ENCODE measurements around the gene DHX29. TPM values are rescaled to one million over a fixed set of nuclear protein-coding genes. Genes with fewer than 3 reads are reported as not detected.

Gene DHX29
- total RNA-seq, 1 donor from 2014 or later, result 22.2 TPM

DNA sequence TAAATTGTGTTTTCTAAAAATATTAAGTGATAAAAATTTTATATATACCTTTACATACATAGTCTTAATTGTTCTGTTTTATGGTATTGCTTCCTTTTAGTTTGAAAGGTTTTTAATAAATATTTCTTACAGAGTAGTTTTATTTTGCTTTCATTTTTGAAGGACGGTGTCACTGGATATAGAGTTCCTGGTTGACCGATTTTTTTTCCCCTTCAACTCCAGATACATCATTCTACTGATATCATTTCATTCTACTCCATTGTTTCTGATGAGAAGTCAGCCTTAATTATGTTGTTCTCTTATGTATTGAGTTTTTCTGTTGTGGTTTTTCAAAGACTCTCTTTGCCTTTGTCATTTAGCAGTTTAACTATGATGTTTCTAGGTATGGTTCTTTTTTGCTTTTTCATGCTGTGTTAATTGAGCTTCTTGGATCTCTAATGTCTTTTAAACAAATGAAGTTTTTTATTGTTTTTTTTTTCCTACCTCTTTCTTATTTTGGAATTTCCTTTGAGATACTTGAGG, 30.7 kb upstream of the DHX29 start:
- intact Hi-C loops (cut with DNase I), result no loop called here
- H3K4me3 ChIP-seq, result no peak overlapping the region
- H3K27me3 ChIP-seq (ENCODE audit: low read depth), result no peaks in the 10 kb centered on the region
- TF ChIP-seq, protein P1, sequence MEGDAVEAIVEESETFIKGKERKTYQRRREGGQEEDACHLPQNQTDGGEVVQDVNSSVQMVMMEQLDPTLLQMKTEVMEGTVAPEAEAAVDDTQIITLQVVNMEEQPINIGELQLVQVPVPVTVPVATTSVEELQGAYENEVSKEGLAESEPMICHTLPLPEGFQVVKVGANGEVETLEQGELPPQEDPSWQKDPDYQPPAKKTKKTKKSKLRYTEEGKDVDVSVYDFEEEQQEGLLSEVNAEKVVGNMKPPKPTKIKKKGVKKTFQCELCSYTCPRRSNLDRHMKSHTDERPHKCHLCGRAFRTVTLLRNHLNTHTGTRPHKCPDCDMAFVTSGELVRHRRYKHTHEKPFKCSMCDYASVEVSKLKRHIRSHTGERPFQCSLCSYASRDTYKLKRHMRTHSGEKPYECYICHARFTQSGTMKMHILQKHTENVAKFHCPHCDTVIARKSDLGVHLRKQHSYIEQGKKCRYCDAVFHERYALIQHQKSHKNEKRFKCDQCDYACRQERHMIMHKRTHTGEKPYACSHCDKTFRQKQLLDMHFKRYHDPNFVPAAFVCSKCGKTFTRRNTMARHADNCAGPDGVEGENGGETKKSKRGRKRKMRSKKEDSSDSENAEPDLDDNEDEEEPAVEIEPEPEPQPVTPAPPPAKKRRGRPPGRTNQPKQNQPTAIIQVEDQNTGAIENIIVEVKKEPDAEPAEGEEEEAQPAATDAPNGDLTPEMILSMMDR (IDR thresholded peaks at IDR 0.05), result no peak
- H3K9me3 ChIP-seq, result no peaks in the 10 kb centered on the region
- DNase-seq (no peak), ATAC-seq (no peak)
- H3K4me1 ChIP-seq, result no peaks in the 10 kb centered on the region
- peaks cover 43% of the 10 kb centered on the region for H3K36me3 ChIP-seq
- no peak overlapping the region for H3K27ac ChIP-seq

GRCh38 chr5:55333811-55334210, 26.3 kb upstream of the DHX29 start:
- no peak overlapping the region for H3K4me3 ChIP-seq
- H3K27me3 ChIP-seq (ENCODE audit: low read depth), result no peaks in the 10 kb centered on the region
- TF ChIP-seq, protein P1 (IDR thresholded peaks at IDR 0.05), result no peak
- H3K27ac ChIP-seq, result no peak overlapping the region
- DNase-seq, result no peak
- intact Hi-C loops (cut with DNase I), result no loop called here
- no peaks in the 10 kb centered on the region for H3K4me1 ChIP-seq
- peaks cover 41% of the 10 kb centered on the region for H3K36me3 ChIP-seq
- ATAC-seq, result no peak
- no peaks in the 10 kb centered on the region for H3K9me3 ChIP-seq

GRCh38 chr5:55333017-55333416, 25.5 kb upstream of the DHX29 start:
- intact Hi-C loops (cut with DNase I), result no loop called here
- H3K36me3 ChIP-seq, result peaks cover 49% of the 10 kb centered on the region
- ATAC-seq, result no peak

GRCh38 chr5:55331321-55331720, 23.8 kb upstream of the DHX29 start:
- H3K4me3 ChIP-seq, result no peak overlapping the region
- ATAC-seq (no peak), DNase-seq (no peak)
- peaks cover 4% of the 10 kb centered on the region for H3K4me1 ChIP-seq
- H3K36me3 ChIP-seq, result peaks cover 62% of the 10 kb centered on the region
- no peak overlapping the region for H3K27ac ChIP-seq
- intact Hi-C loops (cut with DNase I), result no loop called here
- H3K27me3 ChIP-seq (ENCODE audit: low read depth), result no peaks in the 10 kb centered on the region
- TF ChIP-seq, protein P1 (IDR thresholded peaks at IDR 0.05), result no peak
- H3K9me3 ChIP-seq, result no peaks in the 10 kb centered on the region

More at GRCh38 chr5:55333017-55333416, 25.5 kb upstream of the DHX29 start:
- H3K4me3 ChIP-seq, result no peak overlapping the region
- DNase-seq, result no peak
- no peaks in the 10 kb centered on the region for H3K27me3 ChIP-seq (ENCODE audit: low read depth)
- no peaks in the 10 kb centered on the region for H3K4me1 ChIP-seq
- no peaks in the 10 kb centered on the region for H3K9me3 ChIP-seq
- TF ChIP-seq, protein P1 (IDR thresholded peaks at IDR 0.05), result no peak
- H3K27ac ChIP-seq, result no peak overlapping the region

GRCh38 chr5:55327281-55327680, 19.8 kb upstream of the DHX29 start:
- DNase-seq, result no peak
- intact Hi-C loops (cut with DNase I), result no loop called here
- H3K9me3 ChIP-seq, result no peaks in the 10 kb centered on the region
- H3K27ac ChIP-seq, result no peak overlapping the region
- no peak overlapping the region for H3K4me3 ChIP-seq
- no peak for ATAC-seq
- no peaks in the 10 kb centered on the region for H3K27me3 ChIP-seq (ENCODE audit: low read depth)
- H3K36me3 ChIP-seq, result peaks cover 74% of the 10 kb centered on the region
- TF ChIP-seq, protein P1 (IDR thresholded peaks at IDR 0.05), result no peak
- peaks cover 4% of the 10 kb centered on the region for H3K4me1 ChIP-seq

Data from lower lobe of right lung (tissue), 2 donors.